NCI-H2081 treated with DMSO at 0.1 percent for 48 hours (cell line): ENCODE data around the gene ZFP36L2.

Source experiments
- DNase-seq: peaks from one replicate; lab custom pipeline; 2025; lab: John Stamatoyannopoulos, UW

ZFP36L2 gene, protein sequence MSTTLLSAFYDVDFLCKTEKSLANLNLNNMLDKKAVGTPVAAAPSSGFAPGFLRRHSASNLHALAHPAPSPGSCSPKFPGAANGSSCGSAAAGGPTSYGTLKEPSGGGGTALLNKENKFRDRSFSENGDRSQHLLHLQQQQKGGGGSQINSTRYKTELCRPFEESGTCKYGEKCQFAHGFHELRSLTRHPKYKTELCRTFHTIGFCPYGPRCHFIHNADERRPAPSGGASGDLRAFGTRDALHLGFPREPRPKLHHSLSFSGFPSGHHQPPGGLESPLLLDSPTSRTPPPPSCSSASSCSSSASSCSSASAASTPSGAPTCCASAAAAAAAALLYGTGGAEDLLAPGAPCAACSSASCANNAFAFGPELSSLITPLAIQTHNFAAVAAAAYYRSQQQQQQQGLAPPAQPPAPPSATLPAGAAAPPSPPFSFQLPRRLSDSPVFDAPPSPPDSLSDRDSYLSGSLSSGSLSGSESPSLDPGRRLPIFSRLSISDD

DNA sequence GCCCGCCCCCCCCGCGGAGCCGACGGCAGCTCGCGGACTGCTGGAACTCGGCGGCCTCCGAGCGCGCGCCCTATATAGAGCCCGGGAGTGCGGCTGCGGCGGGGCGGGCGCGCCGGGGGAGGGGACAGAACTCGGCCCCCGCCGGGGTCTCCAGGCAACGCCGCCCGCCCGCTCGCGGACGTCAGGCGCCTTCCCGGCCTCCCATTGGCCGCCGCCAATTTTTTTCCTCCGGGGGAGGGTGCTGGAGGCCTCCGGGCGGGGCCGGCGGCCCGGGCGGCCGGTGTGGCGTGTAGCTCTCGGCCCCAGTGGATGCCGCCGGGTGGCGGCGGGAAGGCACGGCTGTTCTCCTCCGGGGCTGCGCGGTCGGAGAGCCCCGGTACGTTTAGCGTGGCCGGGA is at the start of gene ZFP36L2:
Gene ZFP36L2 (minus strand): TSS at position 49 of the 397 bp plus-strand sequence. CDS start 291 bp downstream, outside the sequence.
- peak; percentile 86 for DNase-seq

DNA sequence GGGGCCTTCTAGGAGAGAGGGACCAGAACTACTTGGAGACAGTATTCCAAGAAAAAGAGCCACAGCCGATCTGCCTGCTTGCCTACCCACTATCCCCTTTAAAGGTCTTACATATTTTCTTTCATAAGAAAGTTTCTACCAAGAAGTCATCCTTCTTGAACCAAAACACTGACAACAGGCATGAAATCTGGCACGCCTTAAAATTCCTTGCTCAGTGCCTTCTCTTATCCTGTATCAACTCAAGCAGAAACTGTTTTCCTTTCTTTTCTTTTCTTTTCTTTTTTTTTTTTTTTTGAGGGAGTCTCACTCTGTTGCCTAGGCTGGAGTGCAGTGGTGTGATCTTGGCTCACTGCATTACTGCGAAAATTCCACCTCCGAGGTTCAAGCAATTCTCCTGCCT is 48.3 kb upstream of the ZFP36L2 start:
- no peak for DNase-seq

DNA sequence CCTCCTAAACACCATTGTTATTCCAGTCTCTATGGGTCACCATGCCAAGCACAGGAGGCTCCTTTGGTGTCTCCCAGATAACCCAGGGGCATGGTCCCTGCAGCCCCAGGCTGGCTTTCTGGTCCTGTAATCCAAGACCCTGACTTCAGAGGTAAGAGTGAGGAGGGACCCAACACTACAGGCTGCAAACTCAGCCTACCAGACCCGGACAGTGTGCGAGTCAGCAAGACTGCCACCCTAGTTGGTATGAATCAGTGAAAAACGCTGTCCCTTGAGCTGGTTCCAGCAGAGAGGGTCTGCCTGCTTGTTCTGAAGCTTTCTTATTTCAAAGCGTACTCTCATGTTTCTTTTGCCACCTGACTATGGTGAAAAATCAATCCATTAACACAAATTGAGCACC is 47.6 kb upstream of the ZFP36L2 start:
- DNase-seq, result no peak

GRCh38 chr2:43273529-43273928 is 47.1 kb upstream of the ZFP36L2 start:
- no peak for DNase-seq

DNA sequence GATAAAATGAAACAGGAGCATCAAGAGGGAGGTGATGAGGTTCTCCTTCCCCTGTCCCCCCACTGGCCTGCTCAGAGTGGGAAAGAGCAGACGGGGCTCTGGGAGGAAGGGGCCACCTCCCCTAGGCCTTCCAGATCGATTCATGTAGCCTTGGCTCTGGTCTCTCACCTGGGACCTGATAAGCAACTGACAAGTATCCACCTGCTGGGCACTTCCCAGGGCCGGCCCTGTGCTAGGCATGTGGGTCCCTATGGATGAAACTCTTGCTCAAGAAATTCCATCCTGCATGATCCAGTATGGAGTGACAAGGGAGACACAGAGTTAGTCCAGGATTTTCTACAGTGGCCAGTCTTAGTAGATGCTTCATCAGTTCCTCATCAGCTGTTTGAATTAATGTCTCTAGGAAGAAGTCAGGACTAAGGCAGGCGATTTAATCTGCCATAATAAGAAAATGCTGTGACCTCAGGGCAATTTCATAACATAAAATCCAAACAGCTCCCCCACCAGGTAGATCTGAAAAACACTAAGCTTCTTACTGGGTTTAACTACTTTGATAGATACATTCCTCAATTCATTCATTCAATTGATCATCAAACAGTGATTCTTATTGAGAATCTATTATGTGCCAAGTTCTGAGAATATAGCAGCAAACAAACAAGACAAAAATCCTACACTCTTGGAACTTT is 44.7 kb upstream of the ZFP36L2 start:
- no peak for DNase-seq

- DNase-seq, result no peak
Measured at GRCh38 chr2:43270461-43270860, 44.1 kb upstream of the ZFP36L2 start.

- no peak for DNase-seq
Measured at GRCh38 chr2:43269706-43270105, 43.3 kb upstream of the ZFP36L2 start.

GRCh38 chr2:43269074-43269572 is 42.7 kb upstream of the ZFP36L2 start:
- no peak for DNase-seq

DNA sequence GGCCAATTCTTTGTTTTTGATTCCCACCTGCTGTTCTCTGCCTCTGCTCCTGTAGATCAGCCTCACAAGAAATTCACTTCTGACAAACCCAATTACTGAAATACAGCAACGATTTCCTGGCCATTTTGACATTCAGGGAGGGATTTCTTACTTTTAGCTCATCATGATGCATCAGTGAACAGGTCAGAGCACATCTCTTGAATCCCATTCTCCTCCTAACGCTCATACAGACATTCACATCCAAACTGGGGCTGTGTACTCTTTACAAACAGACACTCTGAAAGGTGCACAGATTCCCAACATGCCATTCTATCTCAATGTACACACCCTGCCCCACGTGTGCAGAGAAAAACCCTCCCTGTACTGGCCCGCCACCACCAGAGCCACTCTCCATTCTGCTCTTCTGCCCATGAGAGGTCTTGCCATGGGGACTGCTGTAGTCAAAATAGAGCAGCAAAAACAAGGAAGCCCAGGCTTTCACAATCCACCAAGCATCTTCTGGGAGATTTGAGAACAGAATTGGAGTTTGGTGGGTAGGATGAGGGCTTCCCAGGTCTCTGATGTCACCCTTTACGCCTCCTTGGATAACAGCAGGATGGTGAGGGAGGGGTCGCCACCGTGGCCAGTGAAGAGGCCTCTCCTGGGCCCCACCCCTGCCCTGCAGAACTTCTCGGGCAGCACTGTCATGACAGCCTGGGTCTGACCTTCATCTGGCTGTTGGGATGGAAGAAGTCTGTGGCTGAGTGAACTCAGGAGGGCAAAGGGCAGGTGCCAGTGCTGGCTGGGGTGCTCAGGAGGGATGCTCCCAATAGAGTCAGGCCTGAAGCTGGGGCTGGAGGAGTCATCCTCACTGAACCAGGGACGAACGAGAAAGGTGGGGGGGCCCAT is 41.9 kb upstream of the ZFP36L2 start:
- no peak for DNase-seq

DNA sequence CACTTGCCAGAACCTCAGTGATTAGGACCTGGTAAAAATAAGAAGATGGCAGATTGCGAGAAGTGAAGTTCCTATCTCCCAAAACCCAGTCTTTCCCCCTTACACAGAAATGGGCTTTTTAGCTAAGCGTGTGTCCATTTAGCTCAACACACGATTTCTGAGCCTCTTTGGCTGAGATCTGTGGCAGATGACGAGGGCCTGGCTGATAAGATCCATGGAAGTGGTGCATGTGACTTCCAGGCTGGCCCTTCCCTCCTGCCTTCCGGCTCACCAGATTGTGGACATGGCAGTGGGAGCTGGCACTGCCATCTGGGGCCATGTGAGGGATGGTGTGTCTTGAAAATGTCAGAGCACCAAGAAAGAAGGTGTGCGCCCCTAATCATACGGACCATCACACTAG is 41.0 kb upstream of the ZFP36L2 start:
- DNase-seq, result no peak

DNA sequence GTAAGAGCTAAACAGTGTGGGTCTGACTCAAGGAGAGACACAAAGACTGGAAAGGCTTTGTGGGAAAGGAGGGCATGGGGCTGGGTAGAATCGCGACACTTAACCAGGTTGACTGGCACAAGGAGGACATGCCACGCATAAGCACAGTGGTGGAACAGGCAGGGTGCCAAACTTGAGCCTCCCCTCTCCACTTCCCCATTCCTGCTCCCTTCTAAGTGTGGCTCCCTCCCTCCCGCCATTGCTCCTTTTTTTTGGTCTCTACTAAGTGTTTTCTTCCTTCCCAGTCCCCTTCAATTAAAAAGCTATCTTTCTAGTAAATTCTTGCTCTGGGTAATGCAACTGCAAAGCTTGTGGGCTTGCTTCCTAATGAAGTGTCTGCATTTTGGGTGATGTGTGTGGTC is 40.3 kb upstream of the ZFP36L2 start:
- DNase-seq, result no peak

DNA sequence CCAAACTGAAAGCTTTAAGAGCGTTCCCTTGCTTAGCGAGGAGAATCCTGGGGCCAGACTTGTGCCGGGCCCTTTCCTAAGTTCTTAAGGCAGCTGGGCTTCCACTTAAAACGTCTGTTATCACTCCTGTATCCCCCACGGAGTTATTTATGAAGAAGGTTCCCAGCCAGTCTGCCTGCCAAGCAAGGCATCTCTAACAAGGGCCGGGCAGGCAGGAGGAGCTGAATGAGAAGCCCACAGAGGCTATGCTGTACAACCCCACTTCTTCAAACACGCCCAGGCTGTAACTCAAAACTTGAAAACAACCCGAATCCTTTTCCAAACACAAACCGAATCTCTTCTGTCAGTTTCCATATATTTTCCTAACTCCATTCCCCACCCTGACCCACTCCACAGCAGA is 39.0 kb upstream of the ZFP36L2 start:
- no peak for DNase-seq

- no peak for DNase-seq
Measured at GRCh38 chr2:43265001-43265400, 38.6 kb upstream of the ZFP36L2 start.

DNA sequence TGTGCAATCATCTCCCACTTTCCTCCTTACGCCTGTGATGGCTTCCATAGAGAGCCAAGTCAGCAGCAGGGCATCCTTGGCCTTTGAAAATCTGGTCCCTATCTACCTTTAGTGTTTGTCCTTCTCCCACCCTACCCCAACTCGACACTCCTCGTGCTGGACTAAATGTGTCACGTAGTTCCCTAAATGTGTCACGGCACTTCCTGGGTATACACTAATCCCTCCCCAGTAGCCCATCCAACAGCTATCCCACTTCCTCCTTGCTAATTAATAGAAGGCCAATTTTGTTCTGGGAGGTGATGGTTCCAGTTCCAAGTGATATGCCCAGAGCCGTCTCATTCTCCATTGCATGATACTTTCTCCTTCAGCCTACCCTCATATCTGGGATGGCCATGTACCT is 36.5 kb upstream of the ZFP36L2 start:
- no peak for DNase-seq

DNA sequence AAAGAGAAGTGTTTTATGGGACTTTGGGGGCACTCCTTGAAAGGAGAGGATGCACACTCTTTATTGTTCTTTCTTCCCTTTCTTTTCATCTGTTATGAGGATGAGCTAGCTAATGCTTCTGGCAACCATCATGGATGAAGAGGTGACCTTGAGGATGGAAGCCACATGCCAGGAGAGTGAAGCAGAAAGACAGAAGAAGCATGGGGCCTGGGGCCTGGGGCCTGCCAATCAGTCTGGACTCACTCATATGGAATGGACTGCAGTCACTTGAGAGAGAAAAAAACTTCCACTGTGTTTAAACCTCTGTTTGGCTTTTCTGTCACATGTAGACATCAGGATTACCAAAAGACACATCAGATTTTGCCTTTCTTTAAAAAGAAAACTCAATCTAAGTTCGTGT is 35.8 kb upstream of the ZFP36L2 start:
- no peak for DNase-seq

GRCh38 chr2:43259512-43259911 is 33.1 kb upstream of the ZFP36L2 start:
- no peak for DNase-seq

- no peak for DNase-seq
Measured at GRCh38 chr2:43258547-43259156, 32.2 kb upstream of the ZFP36L2 start.

- no peak for DNase-seq
Measured at GRCh38 chr2:43255296-43255910, 29.0 kb upstream of the ZFP36L2 start.

DNA sequence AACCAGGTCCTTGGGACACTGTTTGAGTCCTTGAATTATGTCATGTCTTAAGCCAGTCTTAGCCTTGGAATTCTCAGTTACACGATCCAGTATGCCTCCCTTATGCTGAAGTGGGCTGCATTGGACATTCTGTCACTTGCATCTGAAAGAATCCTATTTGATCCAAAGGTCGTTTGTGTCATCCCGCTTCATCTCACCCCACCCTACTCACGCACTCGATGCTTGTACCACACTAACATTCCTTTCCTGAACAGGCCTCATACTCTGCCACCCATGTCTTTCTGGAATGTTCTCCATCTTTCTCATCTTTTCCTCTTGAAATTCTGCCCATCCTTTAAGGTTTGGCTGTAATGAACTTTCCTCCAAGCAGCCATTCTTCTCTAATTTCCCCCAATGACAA is 27.9 kb upstream of the ZFP36L2 start:
- DNase-seq, result no peak

DNA sequence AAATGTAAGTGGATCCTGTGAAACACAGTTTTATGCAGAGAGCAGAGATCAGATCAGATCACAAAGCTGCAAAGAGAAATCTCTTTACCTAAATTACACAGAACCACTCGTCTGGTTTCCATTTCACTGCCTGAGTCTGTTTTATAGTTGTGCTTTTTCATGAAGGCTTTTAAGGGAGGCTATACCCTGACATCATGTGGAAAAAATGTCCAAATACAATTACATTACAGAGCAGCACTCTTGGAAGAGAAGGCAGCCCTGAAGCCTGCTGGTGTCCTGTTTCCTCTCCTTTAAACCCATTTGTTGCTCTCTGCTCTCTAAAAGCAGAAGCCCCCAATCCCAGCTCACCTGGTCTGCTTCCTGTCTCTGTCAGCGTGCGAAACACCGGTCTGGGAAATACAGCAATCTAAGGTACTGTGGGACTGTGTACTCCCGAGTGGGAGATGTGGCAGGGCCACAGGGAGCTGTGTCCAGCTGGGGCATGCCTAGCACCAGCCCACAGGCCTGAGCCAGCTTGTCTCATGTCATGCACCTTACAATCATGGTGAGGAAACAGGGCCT is 24.8 kb upstream of the ZFP36L2 start:
- DNase-seq, result no peak

GRCh38 chr2:43250015-43250414 is 23.6 kb upstream of the ZFP36L2 start:
- DNase-seq, result no peak
